Endothelial cell of umbilical vein (primary cell): ENCODE data around the gene CMTM2. TPM values are rescaled to one million over a fixed set of nuclear protein-coding genes. Genes with fewer than 3 reads are reported as not detected.

ENCODE experiments used
- BruUV-seq: library from RNA; stranded (reverse); fragments of 400-500 nt; replicated peaks from 2 replicates; lab custom pipeline; 2021; lab: Mats Ljungman, UMichigan
- CTCF ChIA-PET: fragments of 300-600, 350-600 bp; sonication (Branson Sonifier 250); formaldehyde crosslinking; loops from one replicate; lab custom pipeline; 2021; ENCODE audit warnings: antibody characterized with exemption, inconsistent platforms; lab: Charles Lee
- POLR2A ChIA-PET: fragments of 300-600, 350-600 bp; sonication (Branson Sonifier 250); formaldehyde crosslinking; loops from one replicate; lab custom pipeline; 2021; ENCODE audit warnings: antibody characterized with exemption, inconsistent platforms; lab: Charles Lee
- DNase-seq: peaks from one replicate; pipeline ENCODE4 v3.0.0-alpha.2; 2011; ENCODE audit warnings: low read depth, low spot score
- FAIRE-seq: peaks from 2 replicates; lab custom pipeline; 2011; peaks lifted over from hg19 to GRCh38; lab: Jason Lieb, UNC
- H2AFZ ChIP-seq: 2 replicates; pipeline ENCODE4 v1.6.0; 2012; ENCODE audit warnings: low read depth, low read length, control low read depth, inconsistent platforms
- H3K27ac ChIP-seq: 2 replicates; pipeline ENCODE4 v1.5.1; 2011; ENCODE audit warnings: low read depth, mild to moderate bottlenecking, control low read depth, low read length, moderate library complexity; ENCODE audit not compliant: insufficient read depth
- H3K27me3 ChIP-seq, 2 experiments: 2 replicates each; pipeline versions ENCODE4 v1.6.0 to v1.6.1; 2011; ENCODE audit warnings: low read length in 2 of 2, mixed read lengths in 1 of 2; ENCODE audit not compliant: control insufficient read depth in 2 of 2, insufficient read depth in 2 of 2
- H3K36me3 ChIP-seq, 2 experiments: 2 replicates in 1 of 2; 3 replicates in 1 of 2; pipeline ENCODE4 v1.5.1; 2011; ENCODE audit warnings: low read length in 2 of 2, mild to moderate bottlenecking in 1 of 2, moderate library complexity in 1 of 2; ENCODE audit not compliant: control insufficient read depth in 2 of 2, insufficient read depth in 2 of 2; ENCODE audit errors: extremely low read depth in 1 of 2
- H3K4me1 ChIP-seq: 3 replicates; pipeline ENCODE4 v1.5.1; 2011; ENCODE audit warnings: mild to moderate bottlenecking, low read length; ENCODE audit not compliant: control insufficient read depth, insufficient read depth; ENCODE audit errors: extremely low read depth
- H3K4me2 ChIP-seq: 2 replicates; pipeline ENCODE4 v1.6.1; 2011; ENCODE audit warnings: low read length, control low read depth, mixed read lengths; ENCODE audit not compliant: insufficient read depth
- H3K4me3 ChIP-seq, 3 experiments: fragments of 200-600 bp in 1 of 3; sonication (generic), shearing (Covaris generic) in 1 of 3; replicated peaks in 1 of 3; 2 replicates each; pipeline ENCODE4 v1.5.1; 2011 to 2016; ENCODE audit warnings: control low read depth in 3 of 3, low read length in 3 of 3, mild to moderate bottlenecking in 2 of 3, inconsistent platforms in 1 of 3, low read depth in 1 of 3, moderate library complexity in 1 of 3; ENCODE audit not compliant: insufficient read depth in 1 of 3
- H3K79me2 ChIP-seq: 2 replicates; pipeline ENCODE4 v1.6.0; 2012; ENCODE audit warnings: low read length, inconsistent platforms; ENCODE audit not compliant: control insufficient read depth, insufficient read depth
- H3K9ac ChIP-seq: replicated peaks from 2 replicates; pipeline ENCODE3; 2011; ENCODE audit warnings: low read length, control low read depth; ENCODE audit not compliant: insufficient read depth; ENCODE audit errors: extremely low read depth
- H3K9me1 ChIP-seq: replicated peaks from 3 replicates; pipeline ENCODE4 v1.6.0; 2011; ENCODE audit warnings: mild to moderate bottlenecking, low read length; ENCODE audit not compliant: control insufficient read depth, insufficient read depth; ENCODE audit errors: extremely low read depth
- H3K9me3 ChIP-seq: replicated peaks from 2 replicates; pipeline ENCODE4 v1.5.1; 2012; ENCODE audit warnings: low read length, inconsistent platforms; ENCODE audit not compliant: control insufficient read depth, insufficient read depth
- H4K20me1 ChIP-seq: replicated peaks from 2 replicates; pipeline ENCODE3; 2011; ENCODE audit warnings: mild to moderate bottlenecking, low read length; ENCODE audit not compliant: control insufficient read depth, insufficient read depth; ENCODE audit errors: extremely low read depth
- CTCF ChIP-seq, 2 donors: IDR thresholded peaks; 1 replicate in 1 of 2; 2 replicates in 1 of 2; pipeline ENCODE4 v1.5.1; 2011; ENCODE audit warnings: low read length in 2 of 2, mild to moderate bottlenecking in 2 of 2, moderate library complexity in 2 of 2, control low read depth in 1 of 2, inconsistent platforms in 1 of 2, low read depth in 1 of 2; ENCODE audit not compliant: insufficient read depth in 1 of 2; ENCODE audit errors: extremely low read depth in 1 of 2
- EZH2 ChIP-seq: IDR thresholded peaks from 2 replicates; pipeline ENCODE4 v1.6.1; 2012; ENCODE audit warnings: borderline replicate concordance, low read depth, mild to moderate bottlenecking, moderate library complexity, low read length, inconsistent platforms; ENCODE audit not compliant: severe bottlenecking
- FOS ChIP-seq: IDR thresholded peaks from 2 replicates; pipeline ENCODE4 v1.6.1; 2011; ENCODE audit warnings: mild to moderate bottlenecking, low read length, moderate library complexity, borderline replicate concordance; ENCODE audit not compliant: insufficient read depth
- GATA2 ChIP-seq: IDR thresholded peaks from 2 replicates; pipeline ENCODE4 v1.7.0; 2011; ENCODE audit warnings: low read depth, mild to moderate bottlenecking, moderate library complexity, mixed read lengths, low read length; ENCODE audit not compliant: insufficient read length, insufficient read depth
- JUN ChIP-seq: IDR thresholded peaks from 2 replicates; pipeline ENCODE4 v1.6.1; 2011; ENCODE audit warnings: borderline replicate concordance, low read depth; ENCODE audit not compliant: insufficient read length, insufficient read depth
- MAX ChIP-seq: IDR thresholded peaks from 2 replicates; pipeline ENCODE4 v1.6.1; 2011; ENCODE audit not compliant: insufficient read depth, insufficient read length
- MYC ChIP-seq: IDR thresholded peaks from one replicate; pipeline ENCODE4 v1.6.1; 2011; ENCODE audit warnings: mild to moderate bottlenecking, low read depth, low read length
- POLR2A ChIP-seq: IDR thresholded peaks from 2 replicates; pipeline ENCODE4 v1.6.1; 2012; ENCODE audit warnings: low read depth, mild to moderate bottlenecking, control low read depth, low read length
- POLR2AphosphoS5 ChIP-seq: IDR thresholded peaks from 2 replicates; pipeline ENCODE4 v1.6.1; 2012; ENCODE audit warnings: low read depth, mild to moderate bottlenecking, control low read depth, low read length, moderate library complexity; ENCODE audit not compliant: insufficient read depth
- dilution Hi-C: fragments of 300-500 bp; cut with MboI; formaldehyde crosslinking; loops from one replicate; pipeline ENCODE4 v1.15.0; 2019; ENCODE audit warnings: low sequenced_read_pairs; ENCODE audit not compliant: extremely low pct_ligation_motif_present
- intact Hi-C: fragments of 100-400 bp; cut with micrococcal nuclease; formaldehyde crosslinking; loops from one replicate; pipeline ENCODE4 v1.10.0; 2022
- polyA plus RNA-seq, 4 experiments: library from polyadenylated mRNA; depleted of rRNA in 3 of 4; stranded (reverse) in 3 of 4; unstranded in 1 of 4; fragments of >200 nt; gene quantifications; 2 replicates each; pipeline versions ENCODE4 v1.2.1 to v1.2.3, GENCODE V29; 2011 to 2012; ENCODE audit warnings: missing spikeins in 1 of 4
- total RNA-seq: library from RNA; stranded (reverse); gene quantifications from 2 replicates; pipeline ENCODE4 v1.2.3, GENCODE V29; 2021

CMTM2 gene
- total and polyA plus RNA-seq, 2 donors (not counting 3 experiments of a cell fraction or from before 2014, with no cell fraction given): not detected

- no peak overlapping the region for H3K9ac ChIP-seq
- H3K9me1 ChIP-seq: no peaks in the 10 kb centered on the region
- H3K36me3 ChIP-seq: no peaks in the 10 kb centered on the region
- DNase-seq: no peak
- H3K27me3 ChIP-seq: peaks cover 4 to 13% of the 10 kb centered on the region in 2 experiments
- no TSS peak for BruUV-seq
- ChIA-PET POLR2A (no interaction called here), CTCF (interaction anchor here (1.0 to 1.8 kb wide), 3 partner anchors 11 to 34 kb away, joined by 3 to 9 read pairs (median 4); no protein-coding TSS in a partner anchor)
- dilution Hi-C loops: no loop called here
- TF ChIP-seq POLR2AphosphoS5: no peak
- no peak for TF ChIP-seq CTCF (IDR thresholded peaks at IDR 0.05; ENCODE audit: extremely low read depth in 1 of 2, insufficient read depth in 1 of 2, low read depth in 1 of 2, low read length in 2 of 2)
- intact Hi-C loops: no loop called here
- H3K9me3 ChIP-seq: no peaks in the 10 kb centered on the region
- no peak overlapping the region for H3K4me3 ChIP-seq
- H3K4me2 ChIP-seq: no peak overlapping the region
- peaks cover 21% of the 10 kb centered on the region for H3K4me1 ChIP-seq
- H3K79me2 ChIP-seq: no peaks in the 10 kb centered on the region
- no peak overlapping the region for H3K27ac ChIP-seq
- no peak for FAIRE-seq
- H2AFZ ChIP-seq: no peak overlapping the region
- no peaks in the 10 kb centered on the region for H4K20me1 ChIP-seq
These were observed 4.7 kb upstream of the CMTM2 start for GRCh38 chr16:66574531-66574930.

- ChIA-PET CTCF (interaction anchor here (0.9 to 1.4 kb wide), 2 partner anchors 14 to 34 kb away, joined by 4 read pairs; no protein-coding TSS in a partner anchor), POLR2A (no interaction called here)
These were observed 4.2 kb upstream of the CMTM2 start for GRCh38 chr16:66575060-66575459.

More at GRCh38 chr16:66575060-66575459, 4.2 kb upstream of the CMTM2 start:
- H3K9ac ChIP-seq: no peak overlapping the region
- dilution Hi-C loops (no loop called here), intact Hi-C loops (no loop called here)
- TF ChIP-seq EZH2 (no peak), FOS (no peak), POLR2AphosphoS5 (no peak), GATA2 (no peak), JUN (no peak), MAX (no peak), MYC (no peak), CTCF (IDR thresholded peaks at IDR 0.05; ENCODE audit: extremely low read depth in 1 of 2, insufficient read depth in 1 of 2, low read depth in 1 of 2, low read length in 2 of 2) (no peak), POLR2A (no peak)
- no peaks in the 10 kb centered on the region for H3K9me1 ChIP-seq
- H3K36me3 ChIP-seq: no peaks in the 10 kb centered on the region
- H3K79me2 ChIP-seq: no peaks in the 10 kb centered on the region
- H3K27me3 ChIP-seq: peaks cover 4 to 13% of the 10 kb centered on the region in 2 experiments
- no peak overlapping the region for H3K27ac ChIP-seq
- no peaks in the 10 kb centered on the region for H4K20me1 ChIP-seq
- DNase-seq (no peak), FAIRE-seq (no peak)
- peaks cover 15% of the 10 kb centered on the region for H3K4me1 ChIP-seq
- H3K4me2 ChIP-seq: no peak overlapping the region
- H2AFZ ChIP-seq: no peak overlapping the region
- BruUV-seq: no TSS peak
- H3K4me3 ChIP-seq: no peak overlapping the region
- H3K9me3 ChIP-seq: no peaks in the 10 kb centered on the region
